ENCODE data around the gene C1orf21. TPM values are rescaled to one million over a fixed set of nuclear protein-coding genes. Genes with fewer than 3 reads are reported as not detected.

The C1orf21 gene
- total RNA-seq, 4 donors from 2014 or later: 13.1 to 30.6 (median 22.1) TPM

- Histone ChIP-seq H3K27me3 (no peaks in the 10 kb centered on the region), H3K9me3 (no peaks in the 10 kb centered on the region), H3K36me3 (no peaks in the 10 kb centered on the region), H3K4me1 (peaks cover 0 to 7% of the 10 kb centered on the region in 2 donors), H3K27ac (peak overlapping the region in 1 of 3 donors; percentile 55), H3K4me3 (replicated peaks in 1 of 3) (no peak overlapping the region)
- no peak for TF ChIP-seq POLR2A (IDR thresholded peaks at IDR 0.05)
- TF ChIP-seq CTCF (IDR thresholded peaks at IDR 0.05): no peak
- no peak for DNase-seq
- intact Hi-C loops (cut with DNase I): no loop called here
- WGBS, 2 donors: 89 to 94% methylated on average over 4 of the region's 4 CpGs
Measured at GRCh38 chr1:184533915-184534314, 147.1 kb downstream of the C1orf21 start.

- intact Hi-C loops (cut with DNase I): no loop called here
- no peak for DNase-seq
Measured at GRCh38 chr1:184534690-184535089, 147.9 kb downstream of the C1orf21 start.

GRCh38 chr1:184535191-184535970 lies 148.6 kb downstream of the C1orf21 start:
- H3K36me3 ChIP-seq: no peaks in the 10 kb centered on the region
- H3K4me1 ChIP-seq: peaks cover 0 to 7% of the 10 kb centered on the region in 2 donors
- TF ChIP-seq CTCF (IDR thresholded peaks at IDR 0.05) (no peak), POLR2A (IDR thresholded peaks at IDR 0.05) (no peak)
- WGBS, 2 donors: 71 to 79% methylated on average over 5 of the region's 5 CpGs
- no peak for DNase-seq
- no peak overlapping the region for H3K4me3 ChIP-seq (replicated peaks in 1 of 3)
- H3K27ac ChIP-seq: peak overlapping the region; percentile 16 to 61 (median 56)
- H3K27me3 ChIP-seq: no peaks in the 10 kb centered on the region
- no peaks in the 10 kb centered on the region for H3K9me3 ChIP-seq
- intact Hi-C loops (cut with DNase I): no loop called here

More at GRCh38 chr1:184534690-184535089, 147.9 kb downstream of the C1orf21 start:
- Histone ChIP-seq H3K4me1 (peaks cover 0 to 7% of the 10 kb centered on the region in 2 donors), H3K27me3 (no peaks in the 10 kb centered on the region), H3K4me3 (replicated peaks in 1 of 3) (no peak overlapping the region), H3K27ac (peak overlapping the region; percentile 16 to 56 (median 55)), H3K9me3 (no peaks in the 10 kb centered on the region), H3K36me3 (no peaks in the 10 kb centered on the region)
- TF ChIP-seq CTCF (IDR thresholded peaks at IDR 0.05) (no peak), POLR2A (IDR thresholded peaks at IDR 0.05) (no peak)
- 89 to 92% methylated on average over 7 of the region's 7 CpGs for WGBS, 2 donors

- Histone ChIP-seq H3K36me3 (no peaks in the 10 kb centered on the region), H3K4me1 (peaks cover 0 to 7% of the 10 kb centered on the region in 2 donors), H3K27me3 (no peaks in the 10 kb centered on the region), H3K4me3 (replicated peaks in 1 of 3) (no peak overlapping the region), H3K27ac (peak overlapping the region in 2 of 3 donors; percentile 48 to 61), H3K9me3 (no peaks in the 10 kb centered on the region)
- WGBS, 2 donors: 91 to 95% methylated on average over 8 of the region's 8 CpGs
- TF ChIP-seq POLR2A (IDR thresholded peaks at IDR 0.05): no peak
- TF ChIP-seq CTCF (IDR thresholded peaks at IDR 0.05): no peak
- intact Hi-C loops (cut with DNase I): no loop called here
- DNase-seq: no peak
Measured at GRCh38 chr1:184536246-184536985, 149.6 kb downstream of the C1orf21 start.

GRCh38 chr1:184539580-184539979 lies 152.8 kb downstream of the C1orf21 start:
- no peak overlapping the region for H3K27ac ChIP-seq
- DNase-seq: no peak
- no peak for TF ChIP-seq POLR2A (IDR thresholded peaks at IDR 0.05)
- TF ChIP-seq CTCF (IDR thresholded peaks at IDR 0.05): no peak
- H3K9me3 ChIP-seq: no peaks in the 10 kb centered on the region
- peaks cover 0 to 5% of the 10 kb centered on the region in 2 donors for H3K4me1 ChIP-seq
- 90 to 91% methylated on average over 2 of the region's 2 CpGs for WGBS, 2 donors
- no peak overlapping the region for H3K4me3 ChIP-seq (replicated peaks in 1 of 3)
- intact Hi-C loops (cut with DNase I): no loop called here
- H3K36me3 ChIP-seq: no peaks in the 10 kb centered on the region
- no peaks in the 10 kb centered on the region for H3K27me3 ChIP-seq

All from thyroid gland (tissue), 4 donors.